Bone marrow (tissue), 2 donors: Measurements from ENCODE around the gene ERRFI1.
"Not testable (repeated sequence)": the region's sequence is repeated elsewhere in the genome, so short reads cannot be mapped to it uniquely, and the experiment has no call there.

Experiments
- DNase-seq, 2 donors: peaks; one replicate each; lab custom pipeline; 2025; lab: John Stamatoyannopoulos, UW

ERRFI1 gene

DNA sequence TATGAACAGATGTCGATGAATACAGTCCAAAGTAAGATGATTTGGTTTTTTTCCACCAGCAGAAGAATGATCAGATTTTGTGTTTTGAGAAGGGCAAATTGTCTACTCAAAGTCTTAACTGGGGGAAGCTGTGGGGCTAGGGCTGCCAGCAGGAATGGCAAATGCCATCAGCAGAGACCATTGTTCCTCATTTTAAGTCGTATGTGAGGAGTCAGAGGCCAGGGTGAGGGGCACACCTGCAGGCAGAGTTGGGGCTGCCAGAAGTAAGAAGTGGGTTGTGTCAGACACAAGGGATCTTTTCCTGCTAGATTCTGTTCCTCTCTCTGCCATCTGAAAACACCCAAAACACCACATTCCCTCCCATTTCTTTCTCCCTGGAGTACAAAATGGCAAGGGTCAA, 55.9 kb downstream of the ERRFI1 start:
- peak in 1 of 2 donors; percentile 1 for DNase-seq

DNA sequence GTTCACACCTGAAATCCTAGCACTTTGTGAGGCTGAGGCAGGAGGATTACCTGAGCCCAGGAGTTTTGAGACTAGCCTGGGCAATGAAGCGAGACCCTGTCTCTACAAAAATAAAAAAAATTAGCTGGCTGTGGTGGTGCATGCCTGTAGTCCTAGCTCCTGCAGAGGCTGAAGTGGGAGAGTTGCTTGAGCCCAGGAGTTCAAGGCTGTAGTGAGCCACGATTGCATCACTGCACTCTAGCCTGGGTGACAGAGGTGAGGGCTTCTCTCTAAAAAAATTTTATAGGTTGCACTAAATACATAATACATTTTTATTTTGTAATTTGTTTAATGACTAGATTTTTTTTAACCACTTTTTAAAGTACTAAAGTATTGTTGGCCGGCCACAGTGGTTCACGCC, 58.5 kb downstream of the ERRFI1 start:
- DNase-seq, result no peak

DNA sequence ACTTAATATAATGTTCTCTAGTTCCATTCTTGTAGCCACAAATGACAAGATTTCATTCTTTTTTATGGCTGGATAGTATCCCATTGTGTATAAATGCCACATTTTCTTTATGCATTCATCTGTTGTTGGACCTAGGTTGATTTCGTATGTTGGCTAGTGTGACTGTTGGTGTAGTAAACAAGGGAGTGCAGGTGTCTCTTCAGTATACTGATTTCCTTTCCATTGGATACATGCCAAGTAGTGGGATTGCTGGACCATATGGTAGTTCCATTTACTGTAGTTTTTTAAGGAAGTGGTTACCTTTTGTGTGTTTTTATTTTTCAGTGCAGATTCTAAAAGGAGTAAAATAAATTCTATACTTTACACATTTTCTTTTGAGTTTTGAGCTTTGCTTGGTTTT, 58.9 kb downstream of the ERRFI1 start:
- no peak for DNase-seq

DNA sequence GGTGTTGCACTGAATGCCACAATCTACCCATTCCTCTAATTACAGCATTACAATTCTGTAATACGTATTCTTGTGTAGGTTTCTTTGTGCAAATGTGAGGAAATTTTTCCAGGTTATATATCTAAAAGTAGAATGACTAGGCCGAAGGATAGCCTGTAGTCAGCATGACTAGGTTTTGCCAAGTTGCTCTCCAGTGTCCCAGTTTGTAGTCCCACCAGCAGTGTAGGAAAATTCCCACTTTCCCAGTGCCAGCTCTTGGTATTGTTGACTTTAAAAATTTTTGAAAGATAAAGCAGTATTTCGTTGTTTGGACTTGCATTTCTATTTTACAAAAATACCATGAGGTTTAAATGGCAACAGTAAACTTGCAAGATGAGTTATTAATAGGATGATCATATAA, 61.6 kb downstream of the ERRFI1 start:
- no peak for DNase-seq

DNA sequence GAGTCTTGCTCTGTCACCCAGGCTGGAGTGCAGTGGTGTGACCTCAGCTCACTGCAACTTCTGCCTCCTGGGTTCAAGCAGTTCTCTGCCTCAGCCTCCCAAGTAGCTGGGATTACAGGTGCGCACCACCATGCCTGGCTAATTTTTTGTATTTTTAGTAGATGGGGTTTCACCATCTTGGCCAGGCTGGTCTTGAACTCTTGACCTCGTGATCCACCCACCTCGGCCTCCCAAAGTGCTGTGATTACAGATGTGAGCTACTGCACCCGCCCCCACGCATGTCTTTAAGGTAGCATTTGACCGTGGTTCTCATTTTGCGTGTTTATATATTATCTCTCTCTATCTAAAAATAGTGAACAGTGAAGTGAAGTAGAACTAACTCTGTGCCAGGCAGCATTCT, 62.3 kb downstream of the ERRFI1 start:
- not testable (repeated sequence) for DNase-seq

DNA sequence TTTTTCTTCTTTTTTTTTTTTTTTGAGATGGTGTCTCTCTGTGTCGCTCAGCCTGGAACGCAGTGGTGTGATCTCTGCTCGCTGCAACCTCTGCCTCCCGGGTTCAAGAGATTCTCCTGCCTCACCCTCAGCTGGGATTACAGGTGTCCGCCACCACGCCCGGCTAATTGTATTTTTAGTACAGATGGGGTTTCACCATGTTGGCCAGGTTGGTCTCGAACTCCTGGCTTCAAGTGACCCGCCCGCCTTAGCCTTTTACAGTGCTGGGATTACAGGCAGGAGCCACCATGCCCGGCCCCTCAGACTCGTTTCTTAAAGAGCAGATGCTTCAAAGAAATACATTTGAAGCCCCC, 62.8 kb downstream of the ERRFI1 start:
- DNase-seq, result not testable (repeated sequence)

DNA sequence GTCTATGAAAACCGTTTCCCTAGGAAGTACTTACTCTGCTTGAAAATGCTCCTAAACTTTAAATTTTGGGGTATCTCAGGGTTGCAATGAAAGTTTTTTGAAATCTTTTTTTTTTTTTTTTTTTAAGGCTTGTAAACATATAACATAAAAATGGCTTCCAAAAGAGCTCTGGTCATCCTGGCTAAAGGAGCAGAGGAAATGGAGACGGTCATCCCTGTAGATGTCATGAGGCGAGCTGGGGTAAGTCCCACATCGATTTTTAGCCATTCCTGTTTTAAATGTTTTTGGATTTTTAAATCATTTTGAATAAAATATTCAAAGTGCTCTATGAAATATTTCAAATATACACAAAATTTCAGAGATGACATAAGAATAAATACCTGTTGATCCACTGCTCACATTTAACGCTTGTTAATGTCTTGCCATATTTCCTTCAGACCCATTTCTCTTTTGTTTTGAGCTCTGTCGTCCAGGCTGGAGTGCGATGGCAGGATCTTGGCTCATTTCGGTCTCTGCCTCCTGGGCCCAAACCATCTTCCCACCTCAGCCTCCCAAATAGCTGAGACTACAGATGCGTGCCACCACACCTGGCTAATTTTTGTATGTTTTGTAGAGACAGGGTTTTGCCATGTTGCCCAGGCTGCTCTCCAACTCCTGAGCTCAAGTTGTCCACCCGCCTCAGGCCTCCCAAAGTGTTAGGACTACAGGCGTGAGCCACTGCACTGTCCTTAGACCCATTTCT, 63.3 kb downstream of the ERRFI1 start:
- no peak for DNase-seq

DNA sequence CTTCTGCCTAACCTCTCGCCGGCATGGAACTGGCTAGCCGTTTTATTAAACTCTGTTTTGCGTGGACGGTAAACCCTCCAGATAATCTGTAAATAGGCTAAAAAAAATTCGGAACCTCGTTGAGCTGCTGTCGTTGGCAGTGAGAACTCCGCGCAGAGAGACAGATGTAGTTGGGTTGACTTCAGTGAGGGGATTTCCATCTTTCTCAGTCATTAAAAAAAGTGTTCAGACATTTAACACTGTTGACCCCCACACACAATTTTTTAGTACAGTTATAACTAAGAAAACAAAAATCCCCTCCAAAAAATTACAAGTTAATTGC, 64.1 kb downstream of the ERRFI1 start:
- peak in 1 of 2 donors; percentile 27 for DNase-seq
